ENCODE measurements around the gene USO1. TPM values are rescaled to one million over a fixed set of nuclear protein-coding genes. Genes with fewer than 3 reads are reported as not detected.
"Not testable (repeated sequence)": the region's sequence is repeated elsewhere in the genome, so short reads cannot be mapped to it uniquely, and the experiment has no call there.

USO1 gene
- polyA plus RNA-seq, 3 donors, result 76.8 to 86.5 (median 84.7) TPM

- no peak for DNase-seq (ENCODE audit: extremely low read depth in 1 of 11, low read depth in 9 of 11, low spot score in 4 of 11)
Observed at GRCh38 chr4:75735525-75735924, 11.1 kb downstream of the USO1 start.

- no peak for DNase-seq (ENCODE audit: extremely low read depth in 1 of 11, low read depth in 9 of 11, low spot score in 4 of 11)
Observed at GRCh38 chr4:75736862-75737261, 12.5 kb downstream of the USO1 start.

GRCh38 chr4:75737398-75737797 lies 13.0 kb downstream of the USO1 start:
- DNase-seq (ENCODE audit: extremely low read depth in 1 of 11, low read depth in 9 of 11, low spot score in 4 of 11), result no peak

- DNase-seq (ENCODE audit: extremely low read depth in 1 of 11, low read depth in 9 of 11, low spot score in 4 of 11), result no peak
Observed at GRCh38 chr4:75741027-75741426, 16.6 kb downstream of the USO1 start.

- no peak for DNase-seq (ENCODE audit: extremely low read depth in 1 of 11, low read depth in 9 of 11, low spot score in 4 of 11)
Observed at GRCh38 chr4:75742451-75742850, 18.1 kb downstream of the USO1 start.

GRCh38 chr4:75745161-75745560 lies 20.8 kb downstream of the USO1 start:
- DNase-seq (ENCODE audit: extremely low read depth in 1 of 11, low read depth in 9 of 11, low spot score in 4 of 11), result no peak

GRCh38 chr4:75745721-75746199 lies 21.4 kb downstream of the USO1 start:
- no peak for DNase-seq (ENCODE audit: extremely low read depth in 1 of 11, low read depth in 9 of 11, low spot score in 4 of 11)

- DNase-seq (ENCODE audit: extremely low read depth in 1 of 11, low read depth in 9 of 11, low spot score in 4 of 11), result no peak
Observed at GRCh38 chr4:75752637-75753036, 28.3 kb downstream of the USO1 start.

GRCh38 chr4:75769036-75769435 lies 44.7 kb downstream of the USO1 start:
- no peak for DNase-seq (ENCODE audit: extremely low read depth in 1 of 11, low read depth in 9 of 11, low spot score in 4 of 11)

GRCh38 chr4:75771607-75772006 lies 47.2 kb downstream of the USO1 start:
- no peak for DNase-seq (ENCODE audit: extremely low read depth in 1 of 11, low read depth in 9 of 11, low spot score in 4 of 11)

GRCh38 chr4:75777589-75777988 lies 53.2 kb downstream of the USO1 start:
- DNase-seq (ENCODE audit: extremely low read depth in 1 of 11, low read depth in 9 of 11, low spot score in 4 of 11), result no peak

GRCh38 chr4:75779105-75779757 lies 54.9 kb downstream of the USO1 start:
- no peak for DNase-seq (ENCODE audit: extremely low read depth in 1 of 11, low read depth in 9 of 11, low spot score in 4 of 11)

- DNase-seq (ENCODE audit: extremely low read depth in 1 of 11, low read depth in 9 of 11, low spot score in 4 of 11), result no peak
Observed at GRCh38 chr4:75781305-75781704, 56.9 kb downstream of the USO1 start.

- peak in 3 of 11 donors; percentile 0 to 21 (median 7) for DNase-seq (ENCODE audit: extremely low read depth in 1 of 11, low read depth in 9 of 11, low spot score in 4 of 11)
Observed at GRCh38 chr4:75786526-75786925, 62.1 kb downstream of the USO1 start.

- DNase-seq (ENCODE audit: extremely low read depth in 1 of 11, low read depth in 9 of 11, low spot score in 4 of 11), result no peak
Observed at GRCh38 chr4:75786938-75787337, 62.6 kb downstream of the USO1 start.

- no peak for DNase-seq (ENCODE audit: extremely low read depth in 1 of 11, low read depth in 9 of 11, low spot score in 4 of 11)
Observed at GRCh38 chr4:75790024-75790423, 65.6 kb downstream of the USO1 start.

GRCh38 chr4:75800972-75801371 lies 76.6 kb downstream of the USO1 start:
- DNase-seq (ENCODE audit: extremely low read depth in 1 of 11, low read depth in 9 of 11, low spot score in 4 of 11), result no peak

GRCh38 chr4:75806035-75806434 lies 81.7 kb downstream of the USO1 start:
- DNase-seq (ENCODE audit: extremely low read depth in 1 of 11, low read depth in 9 of 11, low spot score in 4 of 11), result not testable (repeated sequence)

- no peak for DNase-seq (ENCODE audit: extremely low read depth in 1 of 11, low read depth in 9 of 11, low spot score in 4 of 11)
Observed at GRCh38 chr4:75817901-75818300, 93.5 kb downstream of the USO1 start.

GRCh38 chr4:75819121-75819520 lies 94.7 kb downstream of the USO1 start:
- DNase-seq (ENCODE audit: extremely low read depth in 1 of 11, low read depth in 9 of 11, low spot score in 4 of 11), result no peak

- no peak for DNase-seq (ENCODE audit: extremely low read depth in 1 of 11, low read depth in 9 of 11, low spot score in 4 of 11)
Observed at GRCh38 chr4:75820197-75820596, 95.8 kb downstream of the USO1 start.

All from renal cortex interstitium (tissue), 11 donors.